T-helper 9 cell (primary cell): Measurements from ENCODE around the gene PJA2.
"Not testable (repeated sequence)": the region's sequence is repeated elsewhere in the genome, so short reads cannot be mapped to it uniquely, and the experiment has no call there.

Experiments used
- DNase-seq: peaks from one replicate; pipeline ENCODE4 v3.0.0-alpha.2; 2020
- total RNA-seq, 2 donors: gene quantifications; one replicate each; lab custom pipeline; 2026; lab: John Stamatoyannopoulos, UW

Gene PJA2, protein sequence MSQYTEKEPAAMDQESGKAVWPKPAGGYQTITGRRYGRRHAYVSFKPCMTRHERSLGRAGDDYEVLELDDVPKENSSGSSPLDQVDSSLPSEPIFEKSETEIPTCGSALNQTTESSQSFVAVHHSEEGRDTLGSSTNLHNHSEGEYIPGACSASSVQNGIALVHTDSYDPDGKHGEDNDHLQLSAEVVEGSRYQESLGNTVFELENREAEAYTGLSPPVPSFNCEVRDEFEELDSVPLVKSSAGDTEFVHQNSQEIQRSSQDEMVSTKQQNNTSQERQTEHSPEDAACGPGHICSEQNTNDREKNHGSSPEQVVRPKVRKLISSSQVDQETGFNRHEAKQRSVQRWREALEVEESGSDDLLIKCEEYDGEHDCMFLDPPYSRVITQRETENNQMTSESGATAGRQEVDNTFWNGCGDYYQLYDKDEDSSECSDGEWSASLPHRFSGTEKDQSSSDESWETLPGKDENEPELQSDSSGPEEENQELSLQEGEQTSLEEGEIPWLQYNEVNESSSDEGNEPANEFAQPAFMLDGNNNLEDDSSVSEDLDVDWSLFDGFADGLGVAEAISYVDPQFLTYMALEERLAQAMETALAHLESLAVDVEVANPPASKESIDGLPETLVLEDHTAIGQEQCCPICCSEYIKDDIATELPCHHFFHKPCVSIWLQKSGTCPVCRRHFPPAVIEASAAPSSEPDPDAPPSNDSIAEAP
- total RNA-seq: 174 to 203 reads per million in 2 donors

- peak; percentile 91 for DNase-seq
These were observed at the start of gene PJA2 for GRCh38 chr5:109409844-109410388. Gene PJA2, minus strand, starts transcription at chr5:109409974. Its CDS starts 26,541 bp downstream, at chr5:109383433.

DNA sequence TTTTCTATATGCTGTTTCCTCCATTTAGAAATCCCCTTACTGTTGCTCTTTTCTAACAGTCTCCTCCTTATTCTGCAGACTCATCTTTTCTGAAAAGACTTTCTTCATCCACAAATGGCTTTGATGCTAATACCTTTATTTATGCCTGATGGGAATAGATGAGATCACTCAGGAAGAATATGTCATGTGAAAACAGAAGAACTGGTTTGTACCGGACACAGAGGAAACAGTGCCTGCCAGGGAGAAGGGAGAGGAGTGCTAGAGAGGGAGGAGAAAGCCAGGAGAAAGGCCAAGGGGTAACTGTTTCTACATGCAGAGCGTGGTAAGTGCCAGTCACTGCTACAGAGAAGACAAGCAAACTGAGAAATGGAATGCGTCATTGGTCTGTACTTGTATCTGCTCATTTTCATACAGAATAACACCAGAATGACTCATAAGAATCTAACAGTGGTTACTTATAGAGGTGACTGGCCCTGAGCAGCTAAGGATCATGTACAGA is 45.9 kb upstream of the PJA2 start:
- DNase-seq: no peak

DNA sequence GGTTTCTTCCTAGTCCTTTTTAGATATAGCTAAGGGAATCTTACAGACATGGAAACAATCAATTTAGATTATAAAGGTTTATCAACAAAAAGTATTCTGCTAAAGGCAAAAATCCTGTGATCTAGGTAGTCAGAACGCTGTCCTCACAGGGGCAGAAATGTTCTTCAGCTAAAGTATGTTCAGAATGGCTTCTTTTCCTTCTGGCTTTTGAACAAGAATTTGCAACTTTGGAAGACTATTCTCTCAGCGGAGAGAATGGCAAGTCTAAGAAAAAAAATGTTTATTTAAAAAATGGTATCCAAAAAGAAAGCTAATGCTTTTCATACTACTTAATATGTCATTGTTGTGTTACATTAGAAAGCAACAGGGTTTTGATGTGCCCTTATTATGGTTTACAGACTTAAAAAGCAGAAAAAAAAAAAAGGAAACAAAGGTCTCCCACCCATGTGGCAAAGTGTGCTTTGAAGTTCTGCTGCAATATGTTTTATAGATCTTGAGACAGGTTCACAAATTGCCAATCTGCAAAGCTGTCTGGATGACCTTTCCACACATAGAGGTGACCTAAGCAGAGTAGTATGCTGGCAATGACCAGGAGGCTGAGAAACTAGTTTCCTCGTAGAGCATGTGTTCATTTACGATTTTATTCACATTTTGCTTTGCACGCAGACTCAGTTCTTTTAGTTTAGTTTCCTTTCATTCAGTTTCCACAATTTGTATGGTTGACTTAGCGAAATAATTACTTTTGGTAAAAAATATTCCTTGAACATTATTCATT is 45.1 kb upstream of the PJA2 start:
- no peak for DNase-seq

DNA sequence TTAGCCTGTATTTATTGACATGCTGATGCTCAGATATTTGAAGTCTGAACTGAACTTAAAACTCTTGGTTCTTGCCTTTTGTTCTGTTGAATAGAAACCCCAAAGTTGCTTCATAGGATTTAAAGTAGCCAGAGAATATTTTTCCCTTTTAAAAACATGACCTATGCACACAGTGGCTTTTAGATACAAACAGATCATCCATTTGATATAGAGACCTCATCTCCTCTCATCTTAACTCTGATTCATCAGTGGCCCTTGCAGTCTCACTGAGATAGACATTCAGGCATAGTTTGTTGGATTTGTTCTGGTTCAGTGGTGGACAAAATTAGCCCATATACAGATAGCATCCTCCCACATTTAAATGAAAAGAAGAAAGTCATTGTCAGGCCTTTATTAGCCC is 43.5 kb upstream of the PJA2 start:
- DNase-seq: no peak

GRCh38 chr5:109452661-109453060 is 42.9 kb upstream of the PJA2 start:
- DNase-seq: no peak

DNA sequence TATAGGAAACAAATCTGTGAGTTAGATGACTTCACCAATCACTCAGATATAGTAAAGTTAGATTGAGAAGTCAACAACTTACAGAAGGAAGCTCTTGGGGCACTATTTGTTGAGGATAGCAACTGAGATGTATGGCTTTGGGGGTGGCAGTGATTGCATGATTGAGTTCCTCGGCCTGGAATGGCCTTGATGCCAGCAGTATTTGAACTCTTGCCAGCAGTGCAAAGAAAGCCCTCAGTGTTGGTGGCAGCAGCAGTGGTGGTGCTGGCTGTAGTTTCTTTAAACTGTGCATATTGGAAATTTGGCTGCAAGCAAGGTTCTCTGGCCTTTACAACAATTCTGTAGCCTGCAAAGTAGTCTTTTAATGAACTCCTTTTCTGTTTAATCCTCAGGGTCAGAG is 41.4 kb upstream of the PJA2 start:
- no peak for DNase-seq

DNA sequence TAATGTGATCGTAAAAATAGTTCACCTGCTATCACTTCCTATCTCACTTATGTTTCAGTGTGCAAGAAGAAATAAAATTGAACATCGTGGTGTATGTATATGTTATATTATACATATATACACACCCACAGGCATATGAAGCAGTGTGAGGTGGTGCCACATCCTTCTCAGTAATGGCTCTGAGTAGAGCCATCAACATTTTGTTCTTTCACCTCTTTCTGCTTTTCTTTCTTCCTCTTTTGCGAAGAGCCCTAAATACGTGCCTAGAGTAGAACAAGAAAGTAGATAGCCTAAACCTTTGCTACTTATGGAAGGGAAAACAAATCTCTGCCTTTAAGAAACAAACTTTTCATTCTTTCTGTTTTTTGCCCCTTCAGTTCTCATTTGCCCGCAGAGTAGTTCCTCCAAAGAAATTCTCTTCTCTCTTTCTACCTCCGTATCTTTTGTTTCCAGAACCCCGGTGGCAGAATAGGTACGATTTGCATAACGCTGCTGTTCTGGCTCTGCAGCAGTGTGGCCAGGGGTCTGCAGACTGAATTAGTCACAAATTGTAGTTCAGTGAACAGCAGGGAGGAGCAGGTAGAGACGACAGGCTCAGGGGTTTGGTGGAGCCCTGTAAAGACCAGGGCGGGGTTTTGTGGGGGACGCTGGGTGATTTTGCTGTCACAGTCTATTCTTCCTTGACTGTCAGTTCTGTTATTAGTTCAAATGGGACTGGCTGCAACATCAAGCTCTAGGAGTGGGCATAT is 40.5 kb upstream of the PJA2 start:
- DNase-seq: no peak

- no peak for DNase-seq
These were observed 39.1 kb upstream of the PJA2 start for GRCh38 chr5:109448838-109449237.

DNA sequence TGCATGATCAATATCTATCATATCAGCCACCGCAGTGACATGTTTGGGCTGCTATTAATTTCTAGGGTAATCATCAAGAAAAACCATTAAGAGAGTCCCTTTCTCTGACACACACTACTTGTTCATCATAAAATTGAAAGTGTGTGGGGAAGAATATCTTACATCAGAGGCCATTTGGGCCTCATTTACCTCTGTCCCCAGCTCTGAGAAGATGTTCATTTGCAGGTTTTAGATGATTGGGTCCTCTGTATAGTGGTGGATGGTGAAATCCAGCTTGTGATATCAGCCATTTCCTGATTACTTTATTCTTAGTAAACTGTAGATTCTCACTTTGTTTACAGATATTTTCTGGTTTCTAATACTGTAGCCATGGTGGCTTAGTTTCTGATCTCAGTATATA is 29.8 kb upstream of the PJA2 start:
- no peak for DNase-seq

DNA sequence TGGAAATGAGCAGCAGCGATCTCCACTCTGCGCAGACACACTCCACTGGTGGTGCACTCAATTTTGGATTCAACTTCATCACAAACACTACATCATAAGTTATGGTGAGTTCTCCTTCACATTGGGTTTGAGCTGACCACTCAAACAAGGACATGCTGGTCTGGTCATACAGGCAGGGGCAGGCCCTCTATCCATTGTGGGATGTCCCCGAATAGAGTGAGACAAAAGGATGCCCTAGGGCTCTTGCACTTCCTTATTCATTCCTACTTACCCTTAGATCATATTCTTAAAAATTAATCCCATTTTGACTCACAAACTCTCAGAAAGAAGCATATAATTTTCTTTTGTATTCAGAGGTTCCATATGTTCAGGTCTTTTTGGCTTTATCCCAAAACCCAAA is 16.3 kb upstream of the PJA2 start:
- DNase-seq: no peak

- not testable (repeated sequence) for DNase-seq
These were observed 15.7 kb upstream of the PJA2 start for GRCh38 chr5:109425521-109425920.

- no peak for DNase-seq
These were observed 12.2 kb upstream of the PJA2 start for GRCh38 chr5:109421956-109422355.

- DNase-seq: no peak
These were observed 9.1 kb upstream of the PJA2 start for GRCh38 chr5:109418712-109419352.

- no peak for DNase-seq
These were observed 7.1 kb upstream of the PJA2 start for GRCh38 chr5:109416882-109417281.

GRCh38 chr5:109413921-109414461 is 4.2 kb upstream of the PJA2 start:
- not testable (repeated sequence) for DNase-seq

DNA sequence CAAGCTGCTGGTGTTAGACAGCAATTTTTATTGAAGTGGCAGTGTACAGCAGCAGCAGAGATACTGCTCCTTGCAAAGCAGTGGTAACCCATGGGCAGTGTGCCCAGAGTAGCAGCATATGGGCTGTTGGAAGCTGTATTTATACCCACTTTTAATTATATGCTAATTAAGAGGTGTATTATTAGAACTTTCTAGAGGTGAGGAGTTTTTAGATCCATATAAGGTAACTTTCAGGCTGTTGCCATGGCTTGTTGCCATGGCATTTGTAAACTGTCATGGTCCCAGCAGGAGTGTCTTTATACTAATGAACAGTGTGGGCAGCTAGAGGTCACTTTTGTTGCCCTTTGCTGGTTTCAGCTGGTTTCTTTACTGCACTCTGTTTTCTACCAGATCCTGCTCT is 3.7 kb upstream of the PJA2 start:
- no peak for DNase-seq

DNA sequence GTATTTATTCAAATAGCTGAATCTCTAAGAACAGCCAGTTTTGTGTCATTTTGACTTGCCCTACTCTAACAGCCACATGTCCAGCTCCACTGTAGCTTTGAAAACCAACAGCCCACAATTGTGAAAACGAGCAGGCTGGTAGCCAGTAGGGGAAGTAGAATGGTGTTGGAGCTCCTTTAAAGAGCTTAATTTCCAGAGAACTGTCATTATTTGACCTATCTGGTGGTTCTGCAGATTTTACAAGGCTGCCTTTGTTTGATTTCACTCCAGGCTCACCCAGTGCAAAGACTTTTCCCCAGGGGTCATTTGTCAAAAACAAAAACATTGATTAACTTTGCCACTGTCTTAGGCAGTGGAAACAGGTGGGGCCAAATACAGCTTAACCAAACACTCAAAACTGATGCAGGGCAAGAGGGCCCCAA is 3.2 kb upstream of the PJA2 start:
- DNase-seq: no peak

GRCh38 chr5:109411627-109412026 is 1.9 kb upstream of the PJA2 start:
- DNase-seq: no peak

DNA sequence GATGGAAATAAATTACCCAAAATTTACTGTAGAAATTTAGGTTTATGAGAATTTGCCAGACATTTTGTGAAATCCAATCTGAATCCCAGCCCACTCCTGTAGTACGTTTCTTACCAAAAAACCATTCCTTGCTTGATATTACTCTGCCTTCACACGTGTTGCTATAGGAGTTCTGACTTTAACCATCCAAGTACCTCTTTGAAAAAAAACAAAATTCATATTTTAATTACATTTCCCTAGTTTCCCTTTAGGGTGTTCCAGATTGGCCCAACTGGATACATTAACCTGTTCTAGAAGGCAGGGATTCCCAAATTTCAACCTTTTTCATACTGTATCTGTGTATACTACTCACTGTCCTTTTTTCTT is 1.4 kb upstream of the PJA2 start:
- no peak for DNase-seq

GRCh38 chr5:109410389-109411148 is 795 bp upstream of the PJA2 start:
- peak; percentile 13 for DNase-seq
